ENCODE results near the gene ARAP3.

GRCh38 chr5:141613344-141613743 lies 68.7 kb downstream of the ARAP3 start:
- no peak for TF ChIP-seq CTCF (IDR thresholded peaks at IDR 0.05)
- TF ChIP-seq POLR2AphosphoS5 (IDR thresholded peaks at IDR 0.05; ENCODE audit: low read depth, low read length) = no peak
- TF ChIP-seq SIN3A (IDR thresholded peaks at IDR 0.05; ENCODE audit: borderline replicate concordance, insufficient read depth, low read depth, low read length) = no peak
